GM18498 (cell line): ENCODE results near the gene ZNF385A.
A peak's percentile ranks its signal among the peaks of the same experiment; 100 is the strongest.

Experiments used
- ATAC-seq: cut with Tn5 transposase; IDR thresholded peaks from one replicate; pipeline ENCODE4 v1.9.1; 2021; ENCODE audit warnings: mild to moderate bottlenecking, moderate library complexity; ENCODE audit not compliant: unreplicated experiment

The ZNF385A gene

DNA sequence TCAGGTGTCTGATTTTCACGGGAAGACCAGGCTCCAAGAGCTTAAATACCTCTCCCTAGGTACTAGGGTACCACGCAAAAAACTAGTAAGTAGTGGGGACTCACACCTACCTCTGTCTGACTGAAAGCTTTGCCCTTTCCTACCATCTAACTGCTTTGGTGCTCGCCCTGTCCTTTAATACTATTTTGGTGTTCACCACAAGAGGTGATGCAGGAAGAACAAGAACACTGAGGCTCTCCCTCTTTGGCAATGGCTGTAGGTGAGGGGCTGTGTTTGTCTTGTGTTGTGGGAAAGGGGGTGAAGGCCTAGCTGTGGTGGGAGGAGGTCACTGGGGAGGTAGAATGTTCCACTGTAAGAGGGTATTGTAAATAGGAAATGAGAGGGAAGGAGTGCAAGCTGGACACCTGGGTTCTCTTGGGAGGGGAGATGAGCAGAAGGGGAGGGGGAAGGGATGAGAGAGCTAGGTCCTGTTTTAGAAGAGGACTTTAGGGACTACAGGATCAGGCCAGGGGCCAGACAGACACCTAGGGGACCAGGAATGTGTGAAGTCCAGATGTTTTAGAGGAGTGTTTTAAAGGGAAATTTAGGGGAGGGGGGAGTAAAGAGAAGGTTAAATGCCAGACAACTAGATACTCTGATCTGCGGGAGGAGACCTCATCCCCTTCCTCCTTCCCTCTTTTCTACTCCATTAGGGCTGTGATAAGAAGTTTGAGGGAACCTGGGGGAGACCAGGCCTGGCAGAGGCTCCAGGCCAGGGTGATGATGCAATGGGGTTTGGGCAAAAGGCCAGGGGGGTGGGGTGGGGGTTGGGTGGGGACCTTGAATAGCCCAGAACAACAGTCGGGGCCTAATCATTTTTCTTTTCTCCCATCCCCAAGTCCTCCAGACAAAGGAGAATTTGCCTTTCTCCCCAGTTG is 32.4 kb upstream of the ZNF385A start:
- no peak for ATAC-seq

DNA sequence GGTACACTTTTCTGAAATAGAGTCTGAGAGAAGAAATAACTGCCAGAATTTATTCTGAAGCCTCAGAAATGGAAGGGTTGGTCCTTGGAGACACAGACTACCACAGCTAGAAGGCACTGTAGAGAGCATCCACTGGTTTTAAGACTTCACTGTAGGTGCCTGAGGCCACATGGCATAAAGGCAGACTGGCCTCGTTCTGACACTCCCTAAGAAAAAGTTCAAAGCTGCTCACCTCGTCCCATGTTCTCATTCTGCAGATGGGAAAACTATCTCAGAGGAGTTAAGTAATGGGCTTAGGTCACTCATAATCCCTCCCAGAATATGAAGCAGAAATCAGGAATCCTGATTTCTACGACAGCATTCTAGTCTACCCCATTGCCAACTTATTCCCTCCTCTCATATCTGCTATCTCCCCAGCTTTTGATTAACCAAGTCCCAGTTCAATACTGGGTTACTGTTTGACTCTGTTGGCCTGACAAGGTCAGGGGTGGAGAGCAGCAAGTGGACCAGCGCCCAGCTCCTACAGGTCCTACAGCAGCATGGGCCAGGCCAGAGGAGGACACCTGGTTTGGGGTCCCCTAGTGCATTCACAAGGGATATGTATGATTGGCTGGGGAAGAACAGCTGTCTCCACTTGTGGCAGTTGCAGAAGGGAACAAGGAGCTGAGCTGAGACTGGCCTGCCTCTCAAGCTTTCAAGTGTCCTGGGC is 30.8 kb upstream of the ZNF385A start:
- ATAC-seq: no peak

DNA sequence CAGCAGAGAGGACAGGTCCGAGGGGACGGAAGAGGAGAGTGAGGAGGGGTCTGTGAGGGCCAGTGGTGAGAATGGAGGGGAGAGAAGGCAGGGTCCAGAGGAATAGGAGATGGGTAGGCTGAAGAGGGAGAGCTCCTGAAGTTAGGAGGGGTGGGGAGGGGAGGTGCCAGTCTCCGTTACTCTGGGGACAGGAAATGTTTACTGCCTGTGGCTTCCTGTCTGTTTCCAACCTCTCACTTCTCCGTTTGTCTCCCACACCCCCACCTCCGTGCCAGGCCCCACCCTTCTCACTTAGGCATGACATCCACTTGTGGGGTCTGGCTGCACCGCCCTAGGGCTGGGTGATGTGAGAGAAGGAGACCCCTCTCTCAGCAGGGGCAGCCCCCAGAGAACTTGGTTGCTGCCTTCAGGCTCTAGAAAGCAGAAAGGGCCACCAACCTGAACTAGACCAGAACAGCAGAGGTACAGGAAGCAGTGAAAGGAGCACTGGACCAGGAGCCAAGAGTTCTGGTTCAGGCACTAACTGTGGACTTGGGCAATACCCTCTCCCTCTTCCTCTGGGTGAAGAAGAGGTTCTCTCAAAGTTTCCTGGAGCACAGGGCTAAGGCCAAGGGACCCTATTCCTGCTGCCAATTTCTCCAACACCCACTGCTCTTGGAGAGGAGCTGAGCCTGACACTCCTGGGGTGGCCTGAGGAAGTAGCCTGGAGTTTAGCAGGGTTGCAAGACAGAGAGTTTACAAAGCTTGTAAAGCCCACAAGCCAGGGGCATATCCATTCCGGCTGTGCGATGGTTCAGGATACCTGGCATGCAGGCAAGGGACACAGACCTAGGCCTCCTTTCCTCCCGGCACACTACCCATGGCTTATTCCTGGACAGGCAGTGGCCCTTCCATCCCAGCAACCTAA is 29.0 kb upstream of the ZNF385A start:
- ATAC-seq: peak; percentile 61

DNA sequence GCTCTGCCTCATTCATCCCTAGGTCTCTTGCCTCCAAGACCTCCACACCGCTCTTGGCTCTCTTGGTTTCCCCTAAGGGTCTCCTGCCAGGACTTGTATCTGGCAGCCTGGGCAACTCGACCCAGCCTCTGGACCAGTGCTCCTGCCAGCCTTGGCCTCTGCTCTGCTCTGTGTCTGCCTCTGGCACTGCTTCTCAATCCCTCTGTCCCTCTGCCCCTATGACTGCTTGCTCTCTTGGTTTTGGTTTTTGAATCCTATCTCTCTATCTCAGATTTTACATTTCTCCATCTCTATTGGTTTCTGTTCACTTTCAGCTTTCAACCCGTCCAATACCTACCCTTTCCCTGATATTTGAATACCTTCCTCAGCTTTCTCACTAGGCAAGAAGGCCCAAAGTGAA is 28.3 kb upstream of the ZNF385A start:
- peak; percentile 38 for ATAC-seq

DNA sequence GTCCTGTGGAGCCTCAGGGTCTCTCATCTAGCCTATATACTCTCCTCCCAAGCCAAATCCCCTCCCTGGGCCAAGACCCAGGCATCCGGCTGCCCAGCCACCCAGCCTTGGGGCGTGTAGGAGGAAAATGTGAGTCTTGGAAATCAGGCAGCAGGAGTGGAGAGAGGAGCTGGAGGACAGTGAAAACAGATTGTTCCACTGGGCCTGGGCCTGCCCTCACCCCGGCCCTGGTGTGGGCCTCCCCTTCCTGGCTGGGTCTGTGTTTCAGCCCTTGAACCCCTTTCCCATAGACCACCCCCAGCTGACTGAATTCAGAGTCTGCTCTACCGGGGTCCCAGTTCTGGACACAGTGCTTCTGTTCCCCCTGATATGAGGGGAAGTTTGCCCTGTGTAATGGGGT is 27.8 kb upstream of the ZNF385A start:
- no peak for ATAC-seq

DNA sequence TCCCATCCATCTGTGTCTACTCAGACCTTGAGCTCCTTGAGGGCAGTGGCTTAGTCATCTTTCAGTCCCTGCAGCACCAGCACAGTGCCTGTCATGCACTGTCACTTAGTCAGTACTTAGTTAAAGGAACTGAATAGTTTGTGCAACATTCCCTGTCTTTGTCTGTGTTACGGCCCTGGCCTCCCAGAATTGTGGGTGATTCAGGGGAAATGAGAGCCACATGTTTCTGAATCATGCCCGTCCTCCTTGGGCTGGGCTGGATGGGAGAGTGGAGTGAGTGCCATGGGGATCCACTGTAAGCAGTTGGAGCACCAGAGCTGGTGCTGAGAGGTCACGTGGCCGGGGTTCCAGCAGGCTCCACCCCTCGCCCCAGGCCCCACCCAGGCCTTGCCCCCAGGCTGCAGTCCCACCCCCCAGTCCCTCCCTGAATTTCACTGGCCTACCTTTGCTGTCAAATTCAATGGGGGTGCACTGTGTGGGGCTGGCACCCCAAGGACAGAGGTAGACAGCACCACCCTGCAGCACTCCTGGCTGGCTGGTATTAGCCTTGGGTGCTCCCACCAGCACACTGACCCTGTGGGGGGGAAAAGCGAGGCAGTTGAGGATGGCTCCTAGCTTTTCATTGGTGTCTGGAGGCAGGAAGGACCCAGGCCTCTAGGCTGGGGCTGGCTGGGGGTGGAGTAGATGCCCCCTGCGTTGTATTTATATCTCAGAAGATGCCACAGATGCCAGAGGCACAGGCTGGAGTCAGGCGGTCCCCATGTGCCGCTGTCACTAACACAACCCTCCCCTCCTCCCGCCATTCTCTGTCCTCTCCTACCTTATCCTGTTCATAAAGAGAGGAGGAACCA is 27.1 kb upstream of the ZNF385A start:
- ATAC-seq: no peak

DNA sequence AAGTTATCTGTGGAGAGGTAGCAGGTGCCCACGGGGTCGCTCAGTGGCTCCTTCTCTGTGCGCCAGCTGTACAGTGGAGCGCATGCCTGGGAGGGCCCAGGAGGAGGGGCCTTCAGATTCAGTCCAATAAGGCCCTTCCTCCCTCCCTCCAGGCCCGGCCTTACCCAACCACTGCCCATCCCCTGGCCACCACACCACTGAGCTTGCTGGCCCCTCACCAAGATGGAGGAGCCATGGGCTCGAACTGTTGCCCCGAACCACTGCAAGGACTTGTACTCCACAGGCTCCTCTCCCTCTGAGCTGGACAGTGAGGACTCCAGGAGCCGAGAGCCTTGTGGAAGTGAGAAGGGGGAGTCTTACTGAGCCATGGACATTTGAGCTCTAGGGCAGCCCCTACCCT is 24.7 kb upstream of the ZNF385A start:
- no peak for ATAC-seq

DNA sequence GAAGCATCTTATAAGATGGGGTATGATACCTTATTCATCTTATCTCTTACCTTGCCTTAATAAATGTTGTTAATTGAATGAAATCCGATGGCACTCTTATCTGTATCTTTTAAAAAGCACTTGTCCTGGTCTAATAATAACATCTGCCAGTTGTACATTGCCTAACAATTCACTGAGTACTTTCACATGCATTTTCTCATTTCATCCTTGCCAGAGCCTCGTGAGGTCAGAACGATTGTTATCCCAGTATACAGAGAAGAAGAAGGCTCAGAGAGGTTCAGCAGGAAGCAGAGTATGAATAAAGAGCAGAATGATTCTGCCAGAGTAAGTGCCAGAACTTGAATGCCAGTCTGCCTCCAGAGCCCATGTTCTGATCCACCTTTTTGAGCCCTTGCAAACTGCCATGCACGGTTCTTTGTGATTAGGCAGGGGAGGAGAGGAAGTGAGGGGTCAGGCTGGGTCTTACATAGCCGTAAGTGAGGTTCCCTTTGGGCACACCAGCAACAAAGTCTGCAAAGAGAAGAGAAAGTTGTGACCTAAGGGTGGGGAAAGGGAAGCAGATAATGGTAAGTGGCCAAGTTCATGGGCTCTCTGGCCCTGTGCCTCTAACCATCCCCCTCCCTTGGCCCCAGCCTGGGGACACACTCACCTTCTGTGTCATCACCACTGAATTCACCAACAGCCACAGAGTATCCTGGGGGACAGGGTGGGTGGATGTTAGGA is 22.8 kb upstream of the ZNF385A start:
- ATAC-seq: no peak

DNA sequence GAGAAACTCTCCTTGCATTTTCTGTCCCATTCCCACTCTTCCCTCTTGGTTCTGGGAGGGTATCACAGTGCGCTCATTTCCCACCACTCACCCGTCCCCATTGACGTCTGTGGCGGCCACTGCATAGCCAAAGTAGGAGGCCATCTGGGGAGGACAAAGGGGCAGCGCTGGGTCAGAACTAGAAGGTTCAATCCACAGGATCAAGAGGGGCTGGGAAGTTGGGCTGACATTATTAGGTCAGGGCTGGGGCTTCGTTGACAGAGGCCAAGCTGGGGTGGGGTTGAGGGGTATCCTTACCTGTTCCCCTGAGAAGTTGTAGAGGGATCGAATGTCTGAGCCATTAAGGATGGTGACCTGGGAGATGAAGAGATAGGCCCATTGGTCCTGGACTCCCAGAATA is 21.0 kb upstream of the ZNF385A start:
- no peak for ATAC-seq

DNA sequence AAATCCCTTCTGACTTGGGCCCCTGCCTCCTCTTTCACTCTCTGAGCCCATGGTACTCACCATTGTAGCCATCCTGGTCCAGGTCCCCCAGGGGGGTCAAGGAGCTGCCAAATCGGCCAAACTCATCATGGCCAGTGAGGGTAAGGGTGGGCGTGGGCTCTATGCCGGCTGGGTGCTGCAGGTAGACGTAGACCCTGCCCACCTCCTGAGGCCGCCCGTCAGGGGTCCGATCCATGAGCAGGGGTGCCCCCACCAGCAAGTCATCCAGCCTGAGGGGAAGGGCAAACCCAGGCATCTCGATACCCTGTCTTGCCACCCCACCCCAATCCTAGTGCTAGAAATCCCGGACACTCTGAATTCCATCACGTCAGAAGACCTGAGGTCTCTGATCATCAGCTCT is 20.6 kb upstream of the ZNF385A start:
- no peak for ATAC-seq

DNA sequence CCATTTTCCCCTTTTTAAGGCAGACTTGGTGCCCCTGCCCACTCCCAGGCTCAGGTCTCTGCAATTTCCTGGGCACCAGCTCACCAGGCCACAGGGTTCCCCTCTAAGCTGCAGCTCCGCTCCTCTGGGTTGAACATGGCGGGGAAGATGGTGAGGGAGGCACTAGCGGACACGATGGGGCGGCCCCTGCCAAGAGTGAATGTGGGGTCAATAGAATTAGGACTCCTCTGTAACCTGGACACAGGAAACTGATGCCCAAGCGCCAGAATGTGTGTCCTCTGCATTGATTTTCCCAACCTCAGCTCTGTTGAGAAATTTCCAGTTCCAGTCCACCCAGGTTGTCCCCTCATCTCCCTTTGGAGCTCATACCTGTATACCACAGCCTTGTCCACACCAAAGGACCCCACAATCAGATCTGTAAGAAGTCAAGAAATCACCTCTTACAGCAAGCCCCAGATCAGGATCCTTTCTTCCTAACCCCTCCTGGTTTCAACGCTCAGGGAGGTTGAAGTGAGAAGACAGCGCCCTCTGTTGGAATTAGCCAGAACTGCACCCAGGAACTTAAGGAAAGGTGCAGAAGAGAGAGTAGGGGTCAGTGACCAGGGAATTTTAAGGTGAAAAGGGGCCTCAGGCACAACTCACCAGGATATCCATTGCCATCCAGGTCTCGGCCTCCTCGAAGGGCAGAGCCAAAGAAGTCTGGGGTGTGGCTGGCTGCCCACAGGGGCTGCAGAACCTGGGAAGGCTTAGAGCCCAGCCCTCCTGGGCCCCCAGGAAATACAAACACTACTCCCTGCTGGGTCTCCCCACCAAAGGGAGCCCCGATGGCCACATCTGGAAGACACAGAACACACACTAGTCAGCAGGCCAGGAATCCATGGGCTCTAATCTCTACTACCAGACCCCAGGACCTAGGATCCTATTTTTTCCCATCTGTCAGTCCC is 19.8 kb upstream of the ZNF385A start:
- ATAC-seq: no peak

DNA sequence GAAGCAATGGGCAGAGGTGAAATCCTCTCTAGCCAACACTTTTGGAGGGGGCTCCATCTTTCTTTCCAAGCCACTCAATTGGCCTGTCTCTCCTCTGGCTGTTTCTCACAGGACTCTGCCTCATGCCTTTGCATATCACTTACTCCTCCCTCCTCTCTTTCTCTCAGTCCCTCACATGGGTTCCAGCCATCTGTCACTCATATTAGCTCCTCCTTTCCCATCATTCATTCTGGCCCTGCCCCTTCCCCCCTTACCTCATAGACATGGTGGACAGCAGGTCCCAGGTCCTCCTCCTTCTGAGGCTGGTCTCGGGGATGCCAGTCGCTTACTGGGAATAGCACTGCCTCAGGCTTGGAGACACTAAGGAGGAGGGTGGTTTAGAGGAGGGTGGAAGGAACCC is 16.6 kb upstream of the ZNF385A start:
- ATAC-seq: no peak

DNA sequence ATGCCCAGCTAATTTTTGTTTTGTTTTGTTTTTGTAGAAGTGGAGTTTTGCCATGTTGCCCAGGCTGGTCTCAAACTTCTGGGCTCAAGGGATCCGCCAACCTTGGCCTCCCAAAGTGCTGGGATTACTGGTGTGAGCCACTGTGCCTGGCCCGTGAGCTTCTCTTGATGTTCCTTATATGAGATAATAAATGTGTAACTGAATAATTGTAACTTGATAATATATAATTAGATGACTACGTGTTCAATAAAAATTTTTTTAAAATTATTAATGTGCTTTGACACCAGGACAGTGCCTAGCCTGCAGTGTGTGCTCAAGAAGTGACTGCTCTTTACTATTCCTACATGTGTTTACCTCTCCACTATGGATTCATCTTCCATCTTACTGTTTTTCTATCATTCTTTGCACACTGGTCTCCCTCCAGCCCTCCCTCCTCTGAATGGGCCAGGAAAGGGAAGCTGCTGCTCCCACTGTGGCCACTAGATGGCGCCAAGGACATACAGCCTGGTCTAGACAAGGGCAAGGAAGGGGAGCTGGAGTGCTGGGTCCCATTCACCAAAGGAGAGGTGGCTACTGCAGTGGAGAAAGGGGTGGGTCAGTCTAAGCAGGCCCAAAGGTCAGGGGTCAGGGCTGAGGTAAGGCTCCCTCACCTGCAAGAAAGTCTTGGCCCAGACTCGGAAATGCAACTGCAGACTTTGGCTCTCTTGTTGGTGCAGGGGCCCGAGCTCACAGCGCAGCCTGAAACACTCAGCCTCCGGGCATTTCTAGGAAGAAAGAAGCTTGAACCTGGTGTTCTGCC is 14.7 kb upstream of the ZNF385A start:
- ATAC-seq: peak; percentile 79

DNA sequence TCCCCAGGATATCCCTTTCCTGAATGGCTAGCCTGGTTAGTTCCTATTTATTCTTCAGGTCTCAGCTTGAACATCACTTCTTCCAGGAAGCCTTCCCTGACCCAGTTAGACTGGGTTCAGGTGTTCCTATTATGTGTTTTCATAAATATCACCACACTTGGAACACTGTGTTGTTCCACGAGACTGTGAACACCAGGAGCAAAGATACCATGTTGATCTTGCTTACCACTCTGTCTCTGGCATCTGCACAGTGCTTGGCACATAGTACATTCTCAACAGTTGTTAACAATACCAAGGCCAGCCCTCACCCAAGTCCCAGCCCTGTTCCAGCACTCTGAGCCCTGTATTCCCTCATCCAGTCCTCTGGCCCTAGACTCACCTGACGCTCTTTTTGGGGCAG is 13.7 kb upstream of the ZNF385A start:
- ATAC-seq: no peak

DNA sequence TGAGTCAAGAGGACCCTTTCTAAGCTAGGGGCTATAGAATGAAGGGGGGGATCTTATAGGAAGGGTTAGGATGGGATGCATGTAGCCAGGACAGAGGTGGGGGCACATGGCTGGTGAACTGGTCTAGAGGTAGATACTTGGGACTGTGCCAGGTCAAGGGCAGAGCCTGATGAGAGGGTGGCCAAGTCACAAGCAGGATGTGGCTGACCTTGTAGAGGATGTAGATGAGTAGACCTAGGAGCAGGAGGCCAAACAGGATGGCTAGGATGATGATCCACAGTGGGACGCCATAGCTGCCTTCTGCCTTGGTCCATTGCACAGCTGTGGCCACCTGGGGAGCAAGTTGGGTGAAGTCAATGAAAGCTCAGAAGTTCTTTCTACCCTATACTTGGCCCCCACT is 12.6 kb upstream of the ZNF385A start:
- ATAC-seq: no peak

DNA sequence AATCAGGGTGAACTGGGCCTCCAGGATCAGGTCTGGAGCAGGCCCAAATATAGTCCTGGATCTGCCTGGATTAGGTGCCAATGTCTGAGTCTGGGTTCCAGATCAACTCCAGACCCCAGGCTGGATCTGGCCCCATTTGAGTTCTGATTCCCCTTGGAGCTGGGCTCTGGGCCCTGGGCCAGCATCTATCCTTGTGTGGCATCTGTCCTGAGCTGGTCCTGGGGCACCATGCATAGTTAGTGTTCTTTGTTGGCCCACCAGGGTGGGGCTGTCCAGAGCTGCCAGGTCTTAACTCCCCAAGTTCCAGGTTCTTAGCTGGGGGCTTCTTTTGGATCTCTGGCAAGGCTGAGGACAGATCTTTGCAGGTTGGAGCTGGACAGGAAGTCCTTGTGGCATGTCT is 11.0 kb upstream of the ZNF385A start:
- no peak for ATAC-seq

DNA sequence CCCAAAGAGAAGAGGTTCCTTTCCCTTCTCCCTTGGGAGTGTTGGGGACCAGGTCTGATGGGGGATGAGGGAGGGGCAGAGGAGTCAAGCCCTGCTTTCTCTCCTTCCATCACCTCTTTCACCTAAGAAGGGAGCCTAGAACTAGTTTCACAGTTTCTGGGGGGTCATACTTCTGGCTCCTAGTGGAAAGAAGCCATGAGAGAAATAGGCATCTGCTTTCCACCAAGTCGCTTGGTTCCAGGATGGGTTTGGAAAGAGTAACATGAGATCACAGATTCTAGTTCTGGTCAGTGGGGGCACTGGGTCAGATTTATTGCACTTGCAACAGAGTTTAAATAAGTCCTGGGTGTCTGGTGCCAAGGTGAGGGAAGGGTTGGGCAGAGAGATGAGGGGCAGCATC is 10.5 kb upstream of the ZNF385A start:
- ATAC-seq: no peak

DNA sequence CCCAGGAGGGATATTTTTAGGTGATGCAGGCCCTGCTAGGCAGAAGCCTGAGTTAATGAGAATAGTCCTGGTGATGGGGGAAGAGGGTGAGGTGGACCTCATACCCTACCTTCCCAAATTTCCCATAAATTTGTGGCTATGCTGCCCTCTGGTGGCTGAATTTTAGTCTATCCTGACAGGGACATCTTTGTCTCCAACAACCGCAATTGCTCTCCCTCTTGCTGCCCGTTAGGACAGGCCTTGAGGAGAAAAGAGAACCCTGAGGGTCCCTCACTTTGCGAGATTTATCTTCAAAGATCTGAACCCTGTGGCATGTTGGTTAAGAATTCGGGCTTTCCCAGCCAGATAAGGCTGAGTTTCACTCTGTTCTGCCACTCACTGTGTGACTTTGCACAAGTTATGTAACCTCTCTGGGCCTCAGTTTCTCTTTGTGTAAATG is 9.8 kb upstream of the ZNF385A start:
- ATAC-seq: no peak
